22Rv1 (cell line): ENCODE data around the gene GALNT17.
"Not testable (repeated sequence)": the region's sequence is repeated elsewhere in the genome, so short reads cannot be mapped to it uniquely, and the experiment has no call there.

Source experiments
- H3K27ac ChIP-seq: fragments of 450-650 bp; 2 replicates; pipeline ENCODE4 v1.5.1; 2017
- ZFX ChIP-seq: fragments of 450-650 bp; IDR thresholded peaks from 2 replicates; pipeline ENCODE4 v1.6.1; 2017; ENCODE audit warnings: antibody characterized with exemption, borderline replicate concordance
- TF ChIP-seq, protein P1 (sequence below): fragments of 450-650 bp; IDR thresholded peaks from 2 replicates; pipeline ENCODE4 v1.5.1; 2017; ENCODE audit warnings: mild to moderate bottlenecking

Gene GALNT17

GRCh38 chr7:71733107-71733870 lies 601.3 kb downstream of the GALNT17 start:
- no peak overlapping the region for H3K27ac ChIP-seq
- TF ChIP-seq ZFX, result no peak
- TF ChIP-seq, protein P1, sequence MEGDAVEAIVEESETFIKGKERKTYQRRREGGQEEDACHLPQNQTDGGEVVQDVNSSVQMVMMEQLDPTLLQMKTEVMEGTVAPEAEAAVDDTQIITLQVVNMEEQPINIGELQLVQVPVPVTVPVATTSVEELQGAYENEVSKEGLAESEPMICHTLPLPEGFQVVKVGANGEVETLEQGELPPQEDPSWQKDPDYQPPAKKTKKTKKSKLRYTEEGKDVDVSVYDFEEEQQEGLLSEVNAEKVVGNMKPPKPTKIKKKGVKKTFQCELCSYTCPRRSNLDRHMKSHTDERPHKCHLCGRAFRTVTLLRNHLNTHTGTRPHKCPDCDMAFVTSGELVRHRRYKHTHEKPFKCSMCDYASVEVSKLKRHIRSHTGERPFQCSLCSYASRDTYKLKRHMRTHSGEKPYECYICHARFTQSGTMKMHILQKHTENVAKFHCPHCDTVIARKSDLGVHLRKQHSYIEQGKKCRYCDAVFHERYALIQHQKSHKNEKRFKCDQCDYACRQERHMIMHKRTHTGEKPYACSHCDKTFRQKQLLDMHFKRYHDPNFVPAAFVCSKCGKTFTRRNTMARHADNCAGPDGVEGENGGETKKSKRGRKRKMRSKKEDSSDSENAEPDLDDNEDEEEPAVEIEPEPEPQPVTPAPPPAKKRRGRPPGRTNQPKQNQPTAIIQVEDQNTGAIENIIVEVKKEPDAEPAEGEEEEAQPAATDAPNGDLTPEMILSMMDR, result peak; percentile 94

- H3K27ac ChIP-seq, result no peak overlapping the region
- TF ChIP-seq, protein P1, result peak; percentile 97
- no peak for TF ChIP-seq ZFX
Measured at GRCh38 chr7:71735961-71736556, 604.1 kb downstream of the GALNT17 start.

GRCh38 chr7:71737931-71738540 lies 606.1 kb downstream of the GALNT17 start:
- not testable (repeated sequence) for H3K27ac ChIP-seq

- no peak for TF ChIP-seq ZFX
- TF ChIP-seq, protein P1, result no peak
- H3K27ac ChIP-seq, result no peak overlapping the region
Measured at GRCh38 chr7:71739520-71740173, 607.7 kb downstream of the GALNT17 start.

- H3K27ac ChIP-seq, result no peak overlapping the region
- TF ChIP-seq, protein P1, result no peak
- no peak for TF ChIP-seq ZFX
Measured at GRCh38 chr7:71740174-71740560, 608.2 kb downstream of the GALNT17 start.

DNA sequence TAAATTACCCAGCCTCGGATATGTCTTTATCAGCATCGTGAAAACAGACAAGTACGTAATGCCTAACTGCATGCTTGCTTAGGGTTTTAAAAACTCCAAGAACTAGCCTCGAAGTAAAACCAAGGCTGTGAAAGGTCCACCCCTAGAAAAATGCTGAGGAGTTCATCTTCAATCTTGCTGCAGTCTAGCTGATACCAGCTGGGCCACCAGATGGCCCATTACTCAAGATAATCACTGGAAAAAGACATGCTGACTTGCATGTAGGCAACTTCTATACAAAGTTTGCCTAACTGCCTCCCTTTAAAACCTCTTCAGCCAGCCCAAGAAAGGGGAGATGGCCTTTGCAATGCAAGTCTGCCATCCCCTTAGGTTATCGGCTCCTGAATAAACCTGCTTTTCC lies 614.1 kb downstream of the GALNT17 start:
- no peak for TF ChIP-seq ZFX
- TF ChIP-seq, protein P1, result no peak
- no peak overlapping the region for H3K27ac ChIP-seq

- TF ChIP-seq ZFX, result no peak
- TF ChIP-seq, protein P1, result no peak
- H3K27ac ChIP-seq, result no peak overlapping the region
Measured at GRCh38 chr7:71750290-71750689, 618.3 kb downstream of the GALNT17 start.
